ENCODE data around the gene ZBBX.

Gene ZBBX

GRCh38 chr3:167288737-167289136, 91.4 kb downstream of the ZBBX start:
- Histone ChIP-seq H3K9ac (ENCODE audit: low read length) (no peak overlapping the region), H3K27ac (ENCODE audit: low read length) (no peak overlapping the region), H3K27me3 (replicated peaks; ENCODE audit: insufficient read depth, low read length) (no peaks in the 10 kb centered on the region), H2AFZ (ENCODE audit: low read length) (no peak overlapping the region), H3K9me2 (replicated peaks; ENCODE audit: insufficient read depth, low read length) (no peaks in the 10 kb centered on the region), H3K9me3 (replicated peaks; ENCODE audit: insufficient read depth, low read length) (no peaks in the 10 kb centered on the region), H3K4me3 (ENCODE audit: low read length) (no peak overlapping the region), H3K4me2 (ENCODE audit: low read depth, low read length) (no peak overlapping the region), H3K4me1 (ENCODE audit: low read length) (no peaks in the 10 kb centered on the region), H3F3A (ENCODE audit: insufficient read depth, low read length) (no peaks in the 10 kb centered on the region), H3K36me3 (replicated peaks; ENCODE audit: insufficient read depth, low read length) (no peaks in the 10 kb centered on the region), H3K79me2 (ENCODE audit: low read length) (no peaks in the 10 kb centered on the region), H4K20me1 (ENCODE audit: insufficient read depth, low read length) (no peaks in the 10 kb centered on the region)
- DNase-seq = no peak
- TF ChIP-seq EZH2 (optimal IDR thresholded peaks at IDR 0.05; ENCODE audit: low read depth, low read length) (no peak), CTCF (IDR thresholded peaks at IDR 0.05; ENCODE audit: low read length) (no peak), EZH2phosphoT487 (IDR thresholded peaks at IDR 0.05; ENCODE audit: low read length) (no peak)

- no peak for DNase-seq
- Histone ChIP-seq H3K9me2 (replicated peaks; ENCODE audit: insufficient read depth, low read length) (no peaks in the 10 kb centered on the region), H4K20me1 (ENCODE audit: insufficient read depth, low read length) (no peaks in the 10 kb centered on the region), H3K27ac (ENCODE audit: low read length) (no peak overlapping the region), H3K4me3 (ENCODE audit: low read length) (no peak overlapping the region), H3K9ac (ENCODE audit: low read length) (no peak overlapping the region), H3F3A (ENCODE audit: insufficient read depth, low read length) (no peaks in the 10 kb centered on the region), H3K79me2 (ENCODE audit: low read length) (no peaks in the 10 kb centered on the region), H3K4me1 (ENCODE audit: low read length) (no peaks in the 10 kb centered on the region), H3K9me3 (replicated peaks; ENCODE audit: insufficient read depth, low read length) (no peaks in the 10 kb centered on the region), H3K27me3 (replicated peaks; ENCODE audit: insufficient read depth, low read length) (no peaks in the 10 kb centered on the region), H3K36me3 (replicated peaks; ENCODE audit: insufficient read depth, low read length) (no peaks in the 10 kb centered on the region), H2AFZ (ENCODE audit: low read length) (no peak overlapping the region), H3K4me2 (ENCODE audit: low read depth, low read length) (no peak overlapping the region)
- TF ChIP-seq CTCF (IDR thresholded peaks at IDR 0.05; ENCODE audit: low read length) = no peak
- no peak for TF ChIP-seq EZH2phosphoT487 (IDR thresholded peaks at IDR 0.05; ENCODE audit: low read length)
- TF ChIP-seq EZH2 (optimal IDR thresholded peaks at IDR 0.05; ENCODE audit: low read depth, low read length) = no peak
These were observed 92.8 kb downstream of the ZBBX start for GRCh38 chr3:167287308-167287707.

- Histone ChIP-seq H3F3A (ENCODE audit: insufficient read depth, low read length) (no peaks in the 10 kb centered on the region), H3K9me2 (replicated peaks; ENCODE audit: insufficient read depth, low read length) (no peaks in the 10 kb centered on the region), H3K36me3 (replicated peaks; ENCODE audit: insufficient read depth, low read length) (no peaks in the 10 kb centered on the region), H3K4me3 (ENCODE audit: low read length) (no peak overlapping the region), H2AFZ (ENCODE audit: low read length) (no peak overlapping the region), H3K9me3 (replicated peaks; ENCODE audit: insufficient read depth, low read length) (no peaks in the 10 kb centered on the region), H3K27me3 (replicated peaks; ENCODE audit: insufficient read depth, low read length) (no peaks in the 10 kb centered on the region), H3K27ac (ENCODE audit: low read length) (no peak overlapping the region), H4K20me1 (ENCODE audit: insufficient read depth, low read length) (no peaks in the 10 kb centered on the region), H3K4me1 (ENCODE audit: low read length) (no peaks in the 10 kb centered on the region), H3K9ac (ENCODE audit: low read length) (no peak overlapping the region), H3K4me2 (ENCODE audit: low read depth, low read length) (no peak overlapping the region), H3K79me2 (ENCODE audit: low read length) (no peaks in the 10 kb centered on the region)
- TF ChIP-seq CTCF (IDR thresholded peaks at IDR 0.05; ENCODE audit: low read length) (no peak), EZH2phosphoT487 (IDR thresholded peaks at IDR 0.05; ENCODE audit: low read length) (no peak)
- DNase-seq = no peak
These were observed 105.8 kb downstream of the ZBBX start for GRCh38 chr3:167274141-167274874.

Measured in MM.1S (cell line).